ENCODE data around the gene EML5.

Gene EML5

GRCh38 chr14:88597601-88598000 lies 195.2 kb downstream of the EML5 start:
- in situ Hi-C loops (cut with HindIII; ENCODE audit: low pct_unique_long_range_greater_than_20kb, low sequenced_read_pairs) = no loop called here
- no peak for DNase-seq (ENCODE audit: low read depth in 1 of 2, low spot score in 1 of 2)
- no peak for TF ChIP-seq JUND (IDR thresholded peaks at IDR 0.05; ENCODE audit: low read depth)

GRCh38 chr14:88597038-88597437 lies 195.7 kb downstream of the EML5 start:
- no peak for DNase-seq (ENCODE audit: low read depth in 1 of 2, low spot score in 1 of 2)
- TF ChIP-seq JUND (IDR thresholded peaks at IDR 0.05; ENCODE audit: low read depth) = no peak
- in situ Hi-C loops (cut with HindIII; ENCODE audit: low pct_unique_long_range_greater_than_20kb, low sequenced_read_pairs) = no loop called here

- no peak for TF ChIP-seq JUND (IDR thresholded peaks at IDR 0.05; ENCODE audit: low read depth)
- no peak for DNase-seq (ENCODE audit: low read depth in 1 of 2, low spot score in 1 of 2)
- in situ Hi-C loops (cut with HindIII; ENCODE audit: low pct_unique_long_range_greater_than_20kb, low sequenced_read_pairs) = no loop called here
Measured at GRCh38 chr14:88592031-88592430, 200.7 kb downstream of the EML5 start.

- DNase-seq (ENCODE audit: low read depth in 1 of 2, low spot score in 1 of 2) = no peak
- in situ Hi-C loops (cut with HindIII; ENCODE audit: low pct_unique_long_range_greater_than_20kb, low sequenced_read_pairs) = no loop called here
Measured at GRCh38 chr14:88590173-88590572, 202.6 kb downstream of the EML5 start.

GRCh38 chr14:88588081-88588480 lies 204.7 kb downstream of the EML5 start:
- in situ Hi-C loops (cut with HindIII; ENCODE audit: low pct_unique_long_range_greater_than_20kb, low sequenced_read_pairs) = no loop called here
- no peak for DNase-seq (ENCODE audit: low read depth in 1 of 2, low spot score in 1 of 2)
- no peak for TF ChIP-seq JUND (IDR thresholded peaks at IDR 0.05; ENCODE audit: low read depth)

More at GRCh38 chr14:88590173-88590572, 202.6 kb downstream of the EML5 start:
- no peak for TF ChIP-seq JUND (IDR thresholded peaks at IDR 0.05; ENCODE audit: low read depth)

GRCh38 chr14:88584451-88584850 lies 208.3 kb downstream of the EML5 start:
- DNase-seq (ENCODE audit: low read depth in 1 of 2, low spot score in 1 of 2) = no peak
- no peak for TF ChIP-seq JUND (IDR thresholded peaks at IDR 0.05; ENCODE audit: low read depth)
- in situ Hi-C loops (cut with HindIII; ENCODE audit: low pct_unique_long_range_greater_than_20kb, low sequenced_read_pairs) = no loop called here

- no peak for TF ChIP-seq JUND (IDR thresholded peaks at IDR 0.05; ENCODE audit: low read depth)
- in situ Hi-C loops (cut with HindIII; ENCODE audit: low pct_unique_long_range_greater_than_20kb, low sequenced_read_pairs) = no loop called here
Measured at GRCh38 chr14:88576222-88576621, 216.5 kb downstream of the EML5 start.

GRCh38 chr14:88572117-88572516 lies 220.6 kb downstream of the EML5 start:
- no peak for TF ChIP-seq JUND (IDR thresholded peaks at IDR 0.05; ENCODE audit: low read depth)
- DNase-seq (ENCODE audit: low read depth in 1 of 2, low spot score in 1 of 2) = no peak
- in situ Hi-C loops (cut with HindIII; ENCODE audit: low pct_unique_long_range_greater_than_20kb, low sequenced_read_pairs) = no loop called here

More at GRCh38 chr14:88576222-88576621, 216.5 kb downstream of the EML5 start:
- no peak for DNase-seq (ENCODE audit: low read depth in 1 of 2, low spot score in 1 of 2)

GRCh38 chr14:88568196-88568595 lies 224.6 kb downstream of the EML5 start:
- in situ Hi-C loops (cut with HindIII; ENCODE audit: low pct_unique_long_range_greater_than_20kb, low sequenced_read_pairs) = no loop called here
- DNase-seq (ENCODE audit: low read depth in 1 of 2, low spot score in 1 of 2) = no peak
- no peak for TF ChIP-seq JUND (IDR thresholded peaks at IDR 0.05; ENCODE audit: low read depth)

- TF ChIP-seq JUND (IDR thresholded peaks at IDR 0.05; ENCODE audit: low read depth) = no peak
- no peak for DNase-seq (ENCODE audit: low read depth in 1 of 2, low spot score in 1 of 2)
- in situ Hi-C loops (cut with HindIII; ENCODE audit: low pct_unique_long_range_greater_than_20kb, low sequenced_read_pairs) = no loop called here
Measured at GRCh38 chr14:88565427-88565826, 227.3 kb downstream of the EML5 start.

- DNase-seq (ENCODE audit: low read depth in 1 of 2, low spot score in 1 of 2) = no peak
- in situ Hi-C loops (cut with HindIII; ENCODE audit: low pct_unique_long_range_greater_than_20kb, low sequenced_read_pairs) = no loop called here
- no peak for TF ChIP-seq JUND (IDR thresholded peaks at IDR 0.05; ENCODE audit: low read depth)
Measured at GRCh38 chr14:88563845-88564244, 228.9 kb downstream of the EML5 start.

GRCh38 chr14:88562831-88563686 lies 229.7 kb downstream of the EML5 start, which contains the start of gene ZC3H14:
TSS of gene ZC3H14 (plus strand) at chr14:88563037. CDS start at chr14:88563134, 97 bp downstream.
- no peak for TF ChIP-seq JUND (IDR thresholded peaks at IDR 0.05; ENCODE audit: low read depth)
- DNase-seq (ENCODE audit: low read depth in 1 of 2, low spot score in 1 of 2) = peak; percentile 87 to 94
- in situ Hi-C loops (cut with HindIII; ENCODE audit: low pct_unique_long_range_greater_than_20kb, low sequenced_read_pairs) = no loop called here

GRCh38 chr14:88562532-88562830 lies 230.3 kb downstream of the EML5 start:
- in situ Hi-C loops (cut with HindIII; ENCODE audit: low pct_unique_long_range_greater_than_20kb, low sequenced_read_pairs) = no loop called here
- TF ChIP-seq JUND (IDR thresholded peaks at IDR 0.05; ENCODE audit: low read depth) = no peak
- no peak for DNase-seq (ENCODE audit: low read depth in 1 of 2, low spot score in 1 of 2)

Data from T47D (cell line).